Gastroesophageal sphincter (tissue), 4 donors: Measurements from ENCODE around the gene ASIC4. TPM values are rescaled to one million over a fixed set of nuclear protein-coding genes. Genes with fewer than 3 reads are reported as not detected.

Experiments
- ATAC-seq: fragments of 150-250 bp; one replicate; pipeline ENCODE4 v1.9.1; 2016; ENCODE audit warnings: mild to moderate bottlenecking, moderate library complexity
- H3K27ac ChIP-seq, 4 donors: fragments of 200-600 bp; sonication (generic) in 3 of 4; 1 replicate in 3 of 4; 2 replicates in 1 of 4; pipeline ENCODE4 v1.5.1; 2016 to 2019
- H3K27me3 ChIP-seq: fragments of 200-600 bp; sonication (generic); one replicate; pipeline ENCODE4 v1.5.1; 2019
- H3K36me3 ChIP-seq, 2 donors: fragments of 200-600 bp; sonication (generic); one replicate each; pipeline ENCODE4 v1.5.1; 2019; ENCODE audit warnings: control low read depth in 1 of 2
- H3K4me1 ChIP-seq, 3 donors: fragments of 200-600 bp; sonication (generic); 1 replicate in 2 of 3; 2 replicates in 1 of 3; pipeline ENCODE4 v1.5.1; 2016 to 2019; ENCODE audit warnings: control low read depth in 2 of 3
- H3K4me3 ChIP-seq, 2 donors: fragments of 200-600 bp; sonication (generic); one replicate each; pipeline ENCODE4 v1.5.1; 2019; ENCODE audit warnings: mild to moderate bottlenecking in 1 of 2, moderate library complexity in 1 of 2
- H3K9me3 ChIP-seq, 3 donors: fragments of 200-600 bp; sonication (generic); one replicate each; pipeline ENCODE4 v1.5.1; 2017 to 2019; ENCODE audit warnings: control low read depth in 2 of 3
- EP300 ChIP-seq: sonication (generic); formaldehyde crosslinking; IDR thresholded peaks from one replicate; pipeline ENCODE4 v1.6.1; 2017; ENCODE audit warnings: antibody characterized with exemption, mild to moderate bottlenecking
- POLR2A ChIP-seq, 2 donors: fragments of 450-650 bp; IDR thresholded peaks; one replicate each; pipeline ENCODE4 v1.6.1; 2017; ENCODE audit warnings: antibody characterized with exemption in 2 of 2, mild to moderate bottlenecking in 2 of 2, moderate library complexity in 1 of 2
- POLR2AphosphoS5 ChIP-seq: sonication (generic); formaldehyde crosslinking; IDR thresholded peaks from one replicate; pipeline ENCODE4 v1.6.1; 2017; ENCODE audit warnings: antibody characterized with exemption
- WGBS, 2 donors: methylation state at CpG; one replicate each; pipeline ENCODE4 v1.1.5; 2018; ENCODE audit warnings: low coverage in 1 of 2; 5-methylcytosine and 5-hydroxymethylcytosine counted together
- total RNA-seq, 4 donors: library from RNA; depleted of rRNA; stranded (reverse); fragments of >200 nt; gene quantifications; one replicate each; pipeline ENCODE4 v1.1.0, GENCODE V29; 2016
- TF ChIP-seq, protein P1 (sequence below), 4 experiments: fragments of 200-600 bp in 2 of 4; fragments of 450-650 bp in 2 of 4; sonication (generic) in 1 of 4; IDR thresholded peaks; one replicate each; pipeline ENCODE4 v1.5.1; 2017 to 2019; ENCODE audit warnings: antibody characterized with exemption in 4 of 4, mild to moderate bottlenecking in 2 of 4, moderate library complexity in 2 of 4

ASIC4 gene
- total RNA-seq, 4 donors from 2014 or later = 0.16 TPM; not detected in 3

DNA sequence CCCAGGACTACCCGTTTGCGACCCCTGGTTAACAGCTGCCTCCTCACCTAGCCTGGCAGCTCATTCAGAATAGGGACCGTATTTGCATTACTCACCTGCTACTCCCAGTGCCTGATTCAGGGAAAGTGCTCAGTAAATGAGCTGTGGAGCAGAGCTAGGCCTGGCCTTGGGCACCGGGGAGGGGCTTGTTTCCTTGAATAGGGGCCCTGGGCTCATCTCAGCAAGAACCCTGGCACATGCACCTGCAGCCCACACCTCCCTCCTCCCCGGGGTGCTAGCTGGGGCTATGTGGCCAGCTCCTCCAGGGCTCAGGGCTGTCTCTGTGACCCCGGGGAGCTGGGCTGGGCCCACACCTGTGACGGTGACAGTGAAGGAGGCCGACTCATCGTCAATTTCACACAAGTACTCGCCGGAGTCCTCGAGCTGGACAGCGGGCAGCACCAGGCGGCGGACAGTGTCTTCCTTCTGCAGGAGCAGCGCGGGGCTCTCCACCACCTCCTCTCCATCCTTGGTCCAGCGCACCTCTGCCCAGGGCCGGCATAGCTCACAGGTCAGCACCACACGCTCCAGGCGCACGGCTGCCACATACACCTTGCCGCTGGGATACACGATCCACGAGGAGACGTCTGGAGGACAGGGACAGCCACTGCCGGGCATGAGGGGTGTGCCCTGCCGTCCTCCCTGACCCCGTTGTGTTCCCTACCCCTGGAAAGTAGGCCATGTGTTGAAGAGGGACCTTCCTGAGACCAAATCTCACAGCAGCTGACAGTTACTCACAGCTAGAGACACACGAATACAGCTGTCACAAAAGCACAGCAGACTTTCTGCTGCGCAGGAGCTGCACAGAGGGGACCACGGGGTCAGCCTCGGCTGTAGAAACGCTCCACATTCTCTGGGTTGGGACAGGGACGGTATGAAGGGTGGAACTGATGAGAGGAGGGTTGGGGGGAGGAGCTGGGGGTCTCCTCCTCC is 48.1 kb downstream of the ASIC4 start:
- Histone ChIP-seq H3K9me3 (no peaks in the 10 kb centered on the region), H3K27ac (no peak overlapping the region), H3K36me3 (peaks cover 0 to 85% of the 10 kb centered on the region in 2 donors), H3K4me3 (no peak overlapping the region), H3K27me3 (no peaks in the 10 kb centered on the region), H3K4me1 (peaks cover 0 to 19% (median 3%) of the 10 kb centered on the region in 3 donors)
- no peak for TF ChIP-seq POLR2AphosphoS5
- no peak for TF ChIP-seq EP300
- TF ChIP-seq, protein P1, sequence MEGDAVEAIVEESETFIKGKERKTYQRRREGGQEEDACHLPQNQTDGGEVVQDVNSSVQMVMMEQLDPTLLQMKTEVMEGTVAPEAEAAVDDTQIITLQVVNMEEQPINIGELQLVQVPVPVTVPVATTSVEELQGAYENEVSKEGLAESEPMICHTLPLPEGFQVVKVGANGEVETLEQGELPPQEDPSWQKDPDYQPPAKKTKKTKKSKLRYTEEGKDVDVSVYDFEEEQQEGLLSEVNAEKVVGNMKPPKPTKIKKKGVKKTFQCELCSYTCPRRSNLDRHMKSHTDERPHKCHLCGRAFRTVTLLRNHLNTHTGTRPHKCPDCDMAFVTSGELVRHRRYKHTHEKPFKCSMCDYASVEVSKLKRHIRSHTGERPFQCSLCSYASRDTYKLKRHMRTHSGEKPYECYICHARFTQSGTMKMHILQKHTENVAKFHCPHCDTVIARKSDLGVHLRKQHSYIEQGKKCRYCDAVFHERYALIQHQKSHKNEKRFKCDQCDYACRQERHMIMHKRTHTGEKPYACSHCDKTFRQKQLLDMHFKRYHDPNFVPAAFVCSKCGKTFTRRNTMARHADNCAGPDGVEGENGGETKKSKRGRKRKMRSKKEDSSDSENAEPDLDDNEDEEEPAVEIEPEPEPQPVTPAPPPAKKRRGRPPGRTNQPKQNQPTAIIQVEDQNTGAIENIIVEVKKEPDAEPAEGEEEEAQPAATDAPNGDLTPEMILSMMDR (IDR thresholded peaks at IDR 0.05) = no peak
- no peak for TF ChIP-seq POLR2A (IDR thresholded peaks at IDR 0.05)
- ATAC-seq = no peak
- WGBS, 2 donors = 53 to 71% methylated on average over 3 to 6 of the region's 35 CpGs

DNA sequence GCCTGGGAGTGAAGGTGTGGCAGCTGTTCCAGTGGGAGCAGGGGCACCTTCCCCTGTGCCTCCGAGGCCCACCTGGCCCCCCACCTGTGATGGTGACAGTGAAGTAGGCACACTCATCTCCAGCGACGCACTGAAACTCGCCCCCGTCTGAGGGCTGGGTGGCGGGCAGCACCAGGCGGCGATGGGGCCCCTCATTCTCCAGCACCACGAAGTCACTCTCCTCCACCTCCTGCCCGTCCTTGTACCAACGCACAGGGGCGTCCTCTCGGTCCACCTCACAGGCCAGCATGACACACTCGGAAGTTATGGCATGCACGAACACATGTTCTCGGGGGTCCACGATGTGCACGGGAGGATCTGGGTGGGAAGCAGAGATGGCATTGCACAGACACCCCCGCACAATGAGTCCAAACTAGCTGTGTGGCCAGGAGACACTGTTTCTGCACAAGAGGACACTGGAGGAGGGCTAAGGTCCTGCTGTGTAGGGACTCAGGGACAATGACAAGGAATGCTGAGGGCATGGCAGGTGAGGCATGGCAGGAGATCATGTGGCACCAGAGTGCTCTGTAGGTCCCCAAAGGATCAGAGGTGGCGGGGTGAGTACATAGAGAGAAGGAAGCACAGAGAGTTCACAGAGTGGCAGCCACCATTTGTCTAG is 49.1 kb downstream of the ASIC4 start:
- peaks cover 0 to 19% (median 3%) of the 10 kb centered on the region in 3 donors for H3K4me1 ChIP-seq
- ATAC-seq = no peak
- no peak for TF ChIP-seq EP300
- TF ChIP-seq, protein P1 (IDR thresholded peaks at IDR 0.05) = no peak
- no peak for TF ChIP-seq POLR2AphosphoS5
- no peak for TF ChIP-seq POLR2A (IDR thresholded peaks at IDR 0.05)
- 90 to 100% methylated on average over 2 to 3 of the region's 20 CpGs for WGBS, 2 donors
- H3K27ac ChIP-seq = no peak overlapping the region
- H3K9me3 ChIP-seq = no peaks in the 10 kb centered on the region
- no peak overlapping the region for H3K4me3 ChIP-seq
- no peaks in the 10 kb centered on the region for H3K27me3 ChIP-seq
- peaks cover 0 to 84% of the 10 kb centered on the region in 2 donors for H3K36me3 ChIP-seq

GRCh38 chr2:219565130-219566080 is 51.1 kb downstream of the ASIC4 start:
- H3K36me3 ChIP-seq = peaks cover 0 to 75% of the 10 kb centered on the region in 2 donors

GRCh38 chr2:219566640-219567039 is 52.4 kb downstream of the ASIC4 start:
- H3K27me3 ChIP-seq = no peaks in the 10 kb centered on the region
- no peaks in the 10 kb centered on the region for H3K9me3 ChIP-seq
- H3K4me1 ChIP-seq = peaks cover 0 to 16% (median 0%) of the 10 kb centered on the region in 3 donors
- TF ChIP-seq, protein P1 (IDR thresholded peaks at IDR 0.05) = no peak
- TF ChIP-seq POLR2A (IDR thresholded peaks at IDR 0.05) = no peak
- TF ChIP-seq EP300 = no peak
- TF ChIP-seq POLR2AphosphoS5 = no peak
- ATAC-seq = no peak
- H3K27ac ChIP-seq = no peak overlapping the region
- H3K4me3 ChIP-seq = no peak overlapping the region
- peaks cover 0 to 66% of the 10 kb centered on the region in 2 donors for H3K36me3 ChIP-seq
- WGBS, 2 donors = 71 to 96% methylated on average over 2 to 5 of the region's 11 CpGs

More at GRCh38 chr2:219565130-219566080, 51.1 kb downstream of the ASIC4 start:
- WGBS, 2 donors = 65 to 78% methylated on average over 5 to 8 of the region's 21 CpGs
- no peaks in the 10 kb centered on the region for H3K9me3 ChIP-seq
- H3K27ac ChIP-seq = no peak overlapping the region
- peaks cover 0 to 14% (median 0%) of the 10 kb centered on the region in 3 donors for H3K4me1 ChIP-seq
- ATAC-seq = no peak
- no peak for TF ChIP-seq POLR2A (IDR thresholded peaks at IDR 0.05)
- no peak for TF ChIP-seq EP300
- TF ChIP-seq POLR2AphosphoS5 = no peak
- TF ChIP-seq, protein P1 (IDR thresholded peaks at IDR 0.05) = no peak
- H3K27me3 ChIP-seq = no peaks in the 10 kb centered on the region
- H3K4me3 ChIP-seq = no peak overlapping the region
